BLaER1 (cell line): ENCODE data around the gene HSPD1.

Source experiments
- H3K27ac ChIP-seq: shearing (Covaris generic); formaldehyde crosslinking; 2 replicates; pipeline ENCODE4 v1.8.1; 2022
- H3K27me3 ChIP-seq: shearing (Covaris generic); formaldehyde crosslinking; 2 replicates; pipeline ENCODE4 v1.8.1; 2022
- H3K36me3 ChIP-seq: shearing (Covaris generic); formaldehyde crosslinking; 2 replicates; pipeline ENCODE4 v1.8.1; 2022
- H3K4me1 ChIP-seq: shearing (Covaris generic); formaldehyde crosslinking; 2 replicates; pipeline ENCODE4 v1.8.1; 2022
- H3K4me2 ChIP-seq: shearing (Covaris generic); formaldehyde crosslinking; 2 replicates; pipeline ENCODE4 v1.8.1; 2022
- H3K4me3 ChIP-seq: shearing (Covaris generic); formaldehyde crosslinking; 2 replicates; pipeline ENCODE4 v1.8.1; 2022
- H3K9ac ChIP-seq: shearing (Covaris generic); formaldehyde crosslinking; 2 replicates; pipeline ENCODE4 v1.8.1; 2022
- H3K9me3 ChIP-seq: shearing (Covaris generic); formaldehyde crosslinking; 2 replicates; pipeline ENCODE4 v1.8.1; 2022
- H4K20me1 ChIP-seq: shearing (Covaris generic); formaldehyde crosslinking; 2 replicates; pipeline ENCODE4 v1.8.1; 2022
- Cebpa-rat ChIP-seq: shearing (Covaris generic); IDR thresholded peaks from 2 replicates; pipeline ENCODE4 v1.8.1; 2022

HSPD1 gene

GRCh38 chr2:197450465-197450864 lies 49.2 kb downstream of the HSPD1 start:
- Histone ChIP-seq H3K9me3 (0 out of 2 replicates have a peak, but pooled peaks cover 8% of the 10 kb centered on the region), H3K4me1 (peaks cover 19% of the 10 kb centered on the region), H3K9ac (no peak overlapping the region), H3K36me3 (peaks cover 2% of the 10 kb centered on the region; the same call in 1 of the 2 replicates), H3K4me3 (no peak overlapping the region), H3K4me2 (no peak overlapping the region), H4K20me1 (peaks cover 17% of the 10 kb centered on the region; the same call in 1 of the 2 replicates), H3K27ac (no peak overlapping the region), H3K27me3 (no peaks in the 10 kb centered on the region)
- no peak for TF ChIP-seq Cebpa-rat

GRCh38 chr2:197446844-197447243 lies 52.8 kb downstream of the HSPD1 start:
- no peaks in the 10 kb centered on the region for H3K27me3 ChIP-seq
- no peak overlapping the region for H3K4me3 ChIP-seq
- no peaks in the 10 kb centered on the region for H3K36me3 ChIP-seq
- no peak overlapping the region for H3K9ac ChIP-seq
- H3K27ac ChIP-seq, result no peak overlapping the region
- no peak overlapping the region for H3K4me2 ChIP-seq
- peaks cover 6% of the 10 kb centered on the region; the same call in 1 of the 2 replicates for H3K4me1 ChIP-seq
- H4K20me1 ChIP-seq, result no peaks in the 10 kb centered on the region
- H3K9me3 ChIP-seq, result 0 out of 2 replicates have a peak, but pooled peaks cover 8% of the 10 kb centered on the region
- no peak for TF ChIP-seq Cebpa-rat

DNA sequence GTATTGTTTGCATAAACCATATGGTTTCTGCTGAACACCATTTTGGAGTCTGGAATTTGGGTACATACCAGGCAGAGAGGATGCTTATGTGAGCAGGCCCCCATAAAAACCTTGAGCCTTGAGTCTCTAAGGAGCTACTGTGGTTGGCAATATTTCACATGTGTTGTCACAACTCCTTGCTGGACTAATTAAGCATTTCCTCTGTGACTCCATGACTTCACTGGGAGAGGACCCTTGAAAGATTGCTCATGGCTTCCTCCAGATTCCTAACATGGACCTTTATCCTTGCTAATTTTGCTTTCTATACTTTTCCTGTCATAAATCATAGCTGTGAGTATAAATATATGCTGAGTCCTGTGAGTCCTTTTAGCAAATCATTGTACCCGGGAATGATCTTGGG lies 53.9 kb downstream of the HSPD1 start:
- TF ChIP-seq Cebpa-rat, result no peak
- no peak overlapping the region for H3K27ac ChIP-seq
- H3K4me3 ChIP-seq, result no peak overlapping the region
- no peaks in the 10 kb centered on the region for H3K27me3 ChIP-seq
- peaks cover 6% of the 10 kb centered on the region; the same call in 1 of the 2 replicates for H3K4me1 ChIP-seq
- no peaks in the 10 kb centered on the region for H3K36me3 ChIP-seq
- no peak overlapping the region for H3K9ac ChIP-seq
- no peaks in the 10 kb centered on the region for H4K20me1 ChIP-seq
- H3K9me3 ChIP-seq, result 0 out of 2 replicates have a peak, but pooled peaks cover 4% of the 10 kb centered on the region
- no peak overlapping the region for H3K4me2 ChIP-seq

DNA sequence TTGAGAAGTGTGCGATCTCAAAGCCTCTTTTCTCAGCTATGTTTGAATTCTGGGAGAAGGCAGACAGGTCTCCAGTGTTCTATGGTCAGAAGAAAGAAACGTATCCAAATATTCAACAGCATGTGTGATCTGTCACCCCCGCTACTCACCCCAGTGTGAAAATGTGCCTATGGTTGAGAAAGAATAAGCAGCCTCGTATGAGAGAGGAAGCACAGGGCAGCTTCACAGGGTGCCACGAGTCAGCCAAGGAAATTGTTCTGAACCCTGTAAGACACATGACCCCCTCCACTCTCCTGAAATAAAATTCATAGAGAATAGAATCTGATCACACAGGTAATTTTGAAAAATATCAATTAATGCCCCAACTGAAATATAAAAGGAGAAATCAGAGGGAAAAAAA lies 56.8 kb downstream of the HSPD1 start:
- H3K27me3 ChIP-seq, result no peaks in the 10 kb centered on the region
- H3K9me3 ChIP-seq, result no peaks in the 10 kb centered on the region
- peaks cover 6% of the 10 kb centered on the region; the same call in 1 of the 2 replicates for H3K4me1 ChIP-seq
- no peak overlapping the region for H3K4me2 ChIP-seq
- no peak for TF ChIP-seq Cebpa-rat
- H3K9ac ChIP-seq, result no peak overlapping the region
- no peak overlapping the region for H3K4me3 ChIP-seq
- H3K27ac ChIP-seq, result no peak overlapping the region
- H3K36me3 ChIP-seq, result no peaks in the 10 kb centered on the region
- H4K20me1 ChIP-seq, result no peaks in the 10 kb centered on the region

- Histone ChIP-seq H3K9me3 (no peaks in the 10 kb centered on the region), H3K36me3 (no peaks in the 10 kb centered on the region), H3K4me2 (no peak overlapping the region), H3K4me3 (no peak overlapping the region), H3K9ac (no peak overlapping the region), H3K27ac (no peak overlapping the region), H4K20me1 (peaks cover 19% of the 10 kb centered on the region), H3K4me1 (peaks cover 21% of the 10 kb centered on the region), H3K27me3 (no peaks in the 10 kb centered on the region)
- no peak for TF ChIP-seq Cebpa-rat
Measured at GRCh38 chr2:197437380-197437779, 62.3 kb downstream of the HSPD1 start.
